Measurements from ENCODE around the gene PNMA5.

DNA sequence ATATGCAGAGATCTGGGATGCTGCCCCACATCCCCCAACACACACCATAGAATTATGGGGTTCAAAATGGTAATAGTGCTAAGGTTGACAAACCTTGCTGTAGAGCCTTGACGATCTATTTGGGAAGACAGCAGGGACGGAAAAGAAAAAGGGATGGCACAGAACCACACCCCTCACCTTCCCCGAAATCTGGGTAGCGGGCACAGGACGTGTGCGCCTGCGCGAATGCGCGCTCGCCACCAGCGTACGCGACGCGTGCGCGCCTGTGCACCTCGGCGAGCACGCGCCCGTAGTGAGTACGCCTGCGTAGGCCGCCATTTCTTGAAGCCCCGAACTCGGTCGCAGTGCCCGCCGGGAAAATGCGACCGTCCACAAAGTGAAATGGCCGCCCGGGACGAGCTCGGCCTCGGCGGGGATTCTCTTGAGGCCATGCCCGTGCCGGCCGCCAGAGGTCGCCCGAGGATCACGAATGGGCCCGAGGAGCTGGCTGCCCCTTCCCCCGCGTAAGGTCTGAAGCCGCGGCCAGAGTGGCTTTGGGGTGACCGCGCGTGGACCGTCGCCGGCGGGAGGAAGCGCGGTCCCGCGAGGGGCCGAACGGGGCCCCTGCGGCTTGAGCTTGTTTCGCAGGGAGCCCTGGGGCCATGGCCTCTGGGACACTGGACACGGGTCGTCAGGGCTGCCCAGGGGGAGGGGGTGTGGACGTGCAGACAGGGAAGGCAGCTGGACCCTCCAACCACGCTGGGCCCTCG, 52.4 kb downstream of the PNMA5 start:
- TF ChIP-seq, protein P1, sequence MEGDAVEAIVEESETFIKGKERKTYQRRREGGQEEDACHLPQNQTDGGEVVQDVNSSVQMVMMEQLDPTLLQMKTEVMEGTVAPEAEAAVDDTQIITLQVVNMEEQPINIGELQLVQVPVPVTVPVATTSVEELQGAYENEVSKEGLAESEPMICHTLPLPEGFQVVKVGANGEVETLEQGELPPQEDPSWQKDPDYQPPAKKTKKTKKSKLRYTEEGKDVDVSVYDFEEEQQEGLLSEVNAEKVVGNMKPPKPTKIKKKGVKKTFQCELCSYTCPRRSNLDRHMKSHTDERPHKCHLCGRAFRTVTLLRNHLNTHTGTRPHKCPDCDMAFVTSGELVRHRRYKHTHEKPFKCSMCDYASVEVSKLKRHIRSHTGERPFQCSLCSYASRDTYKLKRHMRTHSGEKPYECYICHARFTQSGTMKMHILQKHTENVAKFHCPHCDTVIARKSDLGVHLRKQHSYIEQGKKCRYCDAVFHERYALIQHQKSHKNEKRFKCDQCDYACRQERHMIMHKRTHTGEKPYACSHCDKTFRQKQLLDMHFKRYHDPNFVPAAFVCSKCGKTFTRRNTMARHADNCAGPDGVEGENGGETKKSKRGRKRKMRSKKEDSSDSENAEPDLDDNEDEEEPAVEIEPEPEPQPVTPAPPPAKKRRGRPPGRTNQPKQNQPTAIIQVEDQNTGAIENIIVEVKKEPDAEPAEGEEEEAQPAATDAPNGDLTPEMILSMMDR (IDR thresholded peaks at IDR 0.05; ENCODE audit: insufficient read depth, low read length) = peak; percentile 24
- TF ChIP-seq POLR2AphosphoS5 (IDR thresholded peaks at IDR 0.05; ENCODE audit: low read depth) = no peak
- TF ChIP-seq, protein P2, sequence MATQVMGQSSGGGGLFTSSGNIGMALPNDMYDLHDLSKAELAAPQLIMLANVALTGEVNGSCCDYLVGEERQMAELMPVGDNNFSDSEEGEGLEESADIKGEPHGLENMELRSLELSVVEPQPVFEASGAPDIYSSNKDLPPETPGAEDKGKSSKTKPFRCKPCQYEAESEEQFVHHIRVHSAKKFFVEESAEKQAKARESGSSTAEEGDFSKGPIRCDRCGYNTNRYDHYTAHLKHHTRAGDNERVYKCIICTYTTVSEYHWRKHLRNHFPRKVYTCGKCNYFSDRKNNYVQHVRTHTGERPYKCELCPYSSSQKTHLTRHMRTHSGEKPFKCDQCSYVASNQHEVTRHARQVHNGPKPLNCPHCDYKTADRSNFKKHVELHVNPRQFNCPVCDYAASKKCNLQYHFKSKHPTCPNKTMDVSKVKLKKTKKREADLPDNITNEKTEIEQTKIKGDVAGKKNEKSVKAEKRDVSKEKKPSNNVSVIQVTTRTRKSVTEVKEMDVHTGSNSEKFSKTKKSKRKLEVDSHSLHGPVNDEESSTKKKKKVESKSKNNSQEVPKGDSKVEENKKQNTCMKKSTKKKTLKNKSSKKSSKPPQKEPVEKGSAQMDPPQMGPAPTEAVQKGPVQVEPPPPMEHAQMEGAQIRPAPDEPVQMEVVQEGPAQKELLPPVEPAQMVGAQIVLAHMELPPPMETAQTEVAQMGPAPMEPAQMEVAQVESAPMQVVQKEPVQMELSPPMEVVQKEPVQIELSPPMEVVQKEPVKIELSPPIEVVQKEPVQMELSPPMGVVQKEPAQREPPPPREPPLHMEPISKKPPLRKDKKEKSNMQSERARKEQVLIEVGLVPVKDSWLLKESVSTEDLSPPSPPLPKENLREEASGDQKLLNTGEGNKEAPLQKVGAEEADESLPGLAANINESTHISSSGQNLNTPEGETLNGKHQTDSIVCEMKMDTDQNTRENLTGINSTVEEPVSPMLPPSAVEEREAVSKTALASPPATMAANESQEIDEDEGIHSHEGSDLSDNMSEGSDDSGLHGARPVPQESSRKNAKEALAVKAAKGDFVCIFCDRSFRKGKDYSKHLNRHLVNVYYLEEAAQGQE (IDR thresholded peaks at IDR 0.05; ENCODE audit: insufficient replicate concordance, low read depth) = no peak
- no peak for TF ChIP-seq GABPA (IDR thresholded peaks at IDR 0.05; ENCODE audit: low read depth)
- no peak for TF ChIP-seq SPI1 (IDR thresholded peaks at IDR 0.05; ENCODE audit: borderline replicate concordance, low read depth)

Measured in HL-60 (cell line).